Tibial nerve (tissue), 4 donors: Measurements from ENCODE around the gene RGS6. TPM values are rescaled to one million over a fixed set of nuclear protein-coding genes. Genes with fewer than 3 reads are reported as not detected.
A peak's percentile ranks its signal among the peaks of the same experiment; 100 is the strongest.

ENCODE experiments used
- DNase-seq, 2 donors: peaks; one replicate each; pipeline ENCODE4 v3.0.0-alpha.2; 2019; ENCODE audit warnings: low spot score in 2 of 2
- H3K27ac ChIP-seq, 4 donors: fragments of 200-600 bp; sonication (generic) in 3 of 4; one replicate each; pipeline ENCODE4 v1.5.1; 2017 to 2019; ENCODE audit warnings: mild to moderate bottlenecking in 1 of 4
- H3K27me3 ChIP-seq, 2 donors: fragments of 200-600 bp; sonication (generic) in 1 of 2; one replicate each; pipeline versions ENCODE4 v1.5.1 to v1.6.0; 2017 to 2019
- H3K36me3 ChIP-seq, 3 donors: fragments of 200-600 bp; sonication (generic); one replicate each; pipeline ENCODE4 v1.5.1; 2018 to 2019
- H3K4me1 ChIP-seq, 4 donors: fragments of 200-600 bp; sonication (generic) in 3 of 4; one replicate each; pipeline ENCODE4 v1.5.1; 2017 to 2019
- H3K4me3 ChIP-seq, 4 donors: fragments of 200-600 bp; sonication (generic) in 3 of 4; one replicate each; pipeline ENCODE4 v1.5.1; 2017 to 2019; ENCODE audit warnings: mild to moderate bottlenecking in 1 of 4, moderate library complexity in 1 of 4
- H3K9me3 ChIP-seq, 4 donors: fragments of 200-600 bp; sonication (generic) in 3 of 4; one replicate each; pipeline ENCODE4 v1.5.1; 2017 to 2019
- CTCF ChIP-seq, 5 experiments: fragments of 200-600 bp in 3 of 5; fragments of 450-650 bp in 2 of 5; sonication (generic) in 3 of 5; IDR thresholded peaks; one replicate each; pipeline ENCODE4 v1.5.1; 2016 to 2019; ENCODE audit warnings: antibody characterized with exemption in 5 of 5, mild to moderate bottlenecking in 3 of 5, moderate library complexity in 2 of 5
- EP300 ChIP-seq, 2 donors: sonication (generic); formaldehyde crosslinking; IDR thresholded peaks; one replicate each; pipeline ENCODE4 v1.6.1; 2017; ENCODE audit warnings: antibody characterized with exemption in 2 of 2, mild to moderate bottlenecking in 1 of 2
- POLR2A ChIP-seq, 2 donors: fragments of 450-650 bp; IDR thresholded peaks; one replicate each; pipeline ENCODE4 v1.6.1; 2017; ENCODE audit warnings: antibody characterized with exemption in 2 of 2, mild to moderate bottlenecking in 2 of 2, moderate library complexity in 2 of 2
- WGBS, 2 donors: methylation state at CpG; one replicate each; pipeline ENCODE4 v1.1.5; 2018; 5-methylcytosine and 5-hydroxymethylcytosine counted together
- total RNA-seq, 4 donors: library from RNA; depleted of rRNA; stranded (reverse); fragments of >200 nt; gene quantifications; one replicate each; pipeline ENCODE4 v1.1.0, GENCODE V29; 2016

RGS6 gene
- total RNA-seq, 4 donors from 2014 or later, result 43.5 to 67.2 (median 54.7) TPM

GRCh38 chr14:71996610-71997009, 64.4 kb downstream of the RGS6 start:
- H3K27ac ChIP-seq, result no peak overlapping the region
- no peak for TF ChIP-seq EP300 (IDR thresholded peaks at IDR 0.05)
- no peak for TF ChIP-seq CTCF (IDR thresholded peaks at IDR 0.05)
- TF ChIP-seq POLR2A (IDR thresholded peaks at IDR 0.05), result no peak
- whole genome bisulfite sequencing, 2 donors, result 86 to 92% methylated on average over 3 of the region's 3 CpGs
- no peaks in the 10 kb centered on the region for H3K27me3 ChIP-seq
- H3K9me3 ChIP-seq, result no peaks in the 10 kb centered on the region
- DNase-seq, result no peak
- no peaks in the 10 kb centered on the region for H3K4me1 ChIP-seq
- H3K4me3 ChIP-seq, result no peak overlapping the region
- no peaks in the 10 kb centered on the region for H3K36me3 ChIP-seq

GRCh38 chr14:72000907-72001306, 68.7 kb downstream of the RGS6 start:
- no peaks in the 10 kb centered on the region for H3K36me3 ChIP-seq
- H3K27me3 ChIP-seq, result no peaks in the 10 kb centered on the region
- TF ChIP-seq POLR2A (IDR thresholded peaks at IDR 0.05), result no peak
- TF ChIP-seq EP300 (IDR thresholded peaks at IDR 0.05), result peak in 1 of 2 donors; percentile 73
- peak overlapping the region in 1 of 4 donors; percentile 1 for H3K4me3 ChIP-seq
- H3K9me3 ChIP-seq, result no peaks in the 10 kb centered on the region
- 35 to 40% methylated on average over 9 of the region's 9 CpGs for WGBS, 2 donors
- H3K27ac ChIP-seq, result peak overlapping the region; percentile 0 to 76 (median 42)
- peak; percentile 60 to 61 for DNase-seq
- no peaks in the 10 kb centered on the region for H3K4me1 ChIP-seq

GRCh38 chr14:72002731-72003130, 70.5 kb downstream of the RGS6 start:
- WGBS, 2 donors, result 81 to 86% methylated on average over 3 of the region's 3 CpGs
- no peaks in the 10 kb centered on the region for H3K27me3 ChIP-seq
- DNase-seq, result no peak
- no peaks in the 10 kb centered on the region for H3K36me3 ChIP-seq
- no peak overlapping the region for H3K4me3 ChIP-seq
- H3K9me3 ChIP-seq, result no peaks in the 10 kb centered on the region
- H3K4me1 ChIP-seq, result no peaks in the 10 kb centered on the region
- H3K27ac ChIP-seq, result no peak overlapping the region
- TF ChIP-seq CTCF (IDR thresholded peaks at IDR 0.05), result no peak
- TF ChIP-seq EP300 (IDR thresholded peaks at IDR 0.05), result no peak
- no peak for TF ChIP-seq POLR2A (IDR thresholded peaks at IDR 0.05)

- no peaks in the 10 kb centered on the region for H3K36me3 ChIP-seq
- no peak for TF ChIP-seq POLR2A (IDR thresholded peaks at IDR 0.05)
- DNase-seq, result no peak
- H3K9me3 ChIP-seq, result no peaks in the 10 kb centered on the region
- H3K4me3 ChIP-seq, result no peak overlapping the region
- no peaks in the 10 kb centered on the region for H3K4me1 ChIP-seq
- no peaks in the 10 kb centered on the region for H3K27me3 ChIP-seq
- H3K27ac ChIP-seq, result no peak overlapping the region
Observed at GRCh38 chr14:72008666-72009065, 76.4 kb downstream of the RGS6 start.

GRCh38 chr14:72010474-72010873, 78.2 kb downstream of the RGS6 start:
- H3K27me3 ChIP-seq, result no peaks in the 10 kb centered on the region
- WGBS, 2 donors, result 64 to 68% methylated on average over 3 of the region's 3 CpGs
- H3K9me3 ChIP-seq, result no peaks in the 10 kb centered on the region
- H3K36me3 ChIP-seq, result no peaks in the 10 kb centered on the region
- H3K27ac ChIP-seq, result no peak overlapping the region
- no peak for DNase-seq
- H3K4me1 ChIP-seq, result peaks cover 0 to 3% (median 0%) of the 10 kb centered on the region in 4 donors
- no peak overlapping the region for H3K4me3 ChIP-seq
- TF ChIP-seq EP300 (IDR thresholded peaks at IDR 0.05) (no peak), CTCF (IDR thresholded peaks at IDR 0.05) (no peak), POLR2A (IDR thresholded peaks at IDR 0.05) (no peak)

GRCh38 chr14:72013721-72014345, 81.6 kb downstream of the RGS6 start:
- Histone ChIP-seq H3K9me3 (no peaks in the 10 kb centered on the region), H3K36me3 (no peaks in the 10 kb centered on the region), H3K27me3 (no peaks in the 10 kb centered on the region), H3K4me1 (peaks cover 0 to 3% (median 0%) of the 10 kb centered on the region in 4 donors), H3K27ac (no peak overlapping the region), H3K4me3 (no peak overlapping the region)
- DNase-seq, result no peak
- no peak for TF ChIP-seq EP300 (IDR thresholded peaks at IDR 0.05)
- no peak for TF ChIP-seq POLR2A (IDR thresholded peaks at IDR 0.05)
- TF ChIP-seq CTCF (IDR thresholded peaks at IDR 0.05), result no peak
- WGBS, 2 donors, result 31 to 33% methylated on average over 8 of the region's 8 CpGs
